OCI-LY7 (cell line): Measurements from ENCODE around the gene CHCHD6.

Experiments used
- CTCF ChIP-seq: fragments of 200-600 bp; sonication (generic); conservative IDR thresholded peaks from 2 replicates; pipeline ENCODE4 v1.5.1; 2014; ENCODE audit warnings: mild to moderate bottlenecking, antibody characterized with exemption, low read length, moderate library complexity, mixed read lengths
- EZH2phosphoT487 ChIP-seq: fragments of 200-600 bp; sonication (generic); IDR thresholded peaks from 2 replicates; pipeline ENCODE4 v1.6.1; 2018; ENCODE audit warnings: low read depth, borderline replicate concordance, mild to moderate bottlenecking, mixed run types, antibody characterized with exemption, low read length, moderate library complexity, mixed read lengths

- TF ChIP-seq CTCF (no peak), EZH2phosphoT487 (no peak)
Observed at GRCh38 chr3:126923423-126923822, 219.4 kb downstream of the CHCHD6 start.
